Measurements from ENCODE around the gene ZNF862. TPM values are rescaled to one million over a fixed set of nuclear protein-coding genes. Genes with fewer than 3 reads are reported as not detected.

The ZNF862 gene
- total RNA-seq, 4 donors from 2014 or later, result 17.2 to 42.0 (median 29.4) TPM

- H3K9me3 ChIP-seq, result no peaks in the 10 kb centered on the region
- H3K27me3 ChIP-seq, result peaks cover 0 to 5% of the 10 kb centered on the region in 2 donors
- DNase-seq (ENCODE audit: low spot score in 2 of 2), result no peak
- H3K4me3 ChIP-seq, result no peak overlapping the region
- no peak for TF ChIP-seq EP300 (IDR thresholded peaks at IDR 0.05)
- TF ChIP-seq, protein P1, sequence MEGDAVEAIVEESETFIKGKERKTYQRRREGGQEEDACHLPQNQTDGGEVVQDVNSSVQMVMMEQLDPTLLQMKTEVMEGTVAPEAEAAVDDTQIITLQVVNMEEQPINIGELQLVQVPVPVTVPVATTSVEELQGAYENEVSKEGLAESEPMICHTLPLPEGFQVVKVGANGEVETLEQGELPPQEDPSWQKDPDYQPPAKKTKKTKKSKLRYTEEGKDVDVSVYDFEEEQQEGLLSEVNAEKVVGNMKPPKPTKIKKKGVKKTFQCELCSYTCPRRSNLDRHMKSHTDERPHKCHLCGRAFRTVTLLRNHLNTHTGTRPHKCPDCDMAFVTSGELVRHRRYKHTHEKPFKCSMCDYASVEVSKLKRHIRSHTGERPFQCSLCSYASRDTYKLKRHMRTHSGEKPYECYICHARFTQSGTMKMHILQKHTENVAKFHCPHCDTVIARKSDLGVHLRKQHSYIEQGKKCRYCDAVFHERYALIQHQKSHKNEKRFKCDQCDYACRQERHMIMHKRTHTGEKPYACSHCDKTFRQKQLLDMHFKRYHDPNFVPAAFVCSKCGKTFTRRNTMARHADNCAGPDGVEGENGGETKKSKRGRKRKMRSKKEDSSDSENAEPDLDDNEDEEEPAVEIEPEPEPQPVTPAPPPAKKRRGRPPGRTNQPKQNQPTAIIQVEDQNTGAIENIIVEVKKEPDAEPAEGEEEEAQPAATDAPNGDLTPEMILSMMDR (IDR thresholded peaks at IDR 0.05), result no peak
- TF ChIP-seq POLR2A (IDR thresholded peaks at IDR 0.05), result no peak
- no peaks in the 10 kb centered on the region for H3K4me1 ChIP-seq
- no peaks in the 10 kb centered on the region for H3K36me3 ChIP-seq
- 35 to 72% methylated on average over 4 to 16 of the region's 17 CpGs for WGBS, 2 donors
- H3K27ac ChIP-seq, result no peak overlapping the region
Measured at GRCh38 chr7:149820622-149821190, 17.5 kb upstream of the ZNF862 start.

- WGBS, 2 donors, result 79 to 85% methylated on average over 17 to 28 of the region's 30 CpGs
- no peak overlapping the region for H3K27ac ChIP-seq
- H3K36me3 ChIP-seq, result no peaks in the 10 kb centered on the region
- no peak overlapping the region for H3K4me3 ChIP-seq
- H3K27me3 ChIP-seq, result no peaks in the 10 kb centered on the region
- H3K9me3 ChIP-seq, result no peaks in the 10 kb centered on the region
- H3K4me1 ChIP-seq, result no peaks in the 10 kb centered on the region
- DNase-seq (ENCODE audit: low spot score in 2 of 2), result no peak
- TF ChIP-seq EP300 (IDR thresholded peaks at IDR 0.05) (no peak), POLR2A (IDR thresholded peaks at IDR 0.05) (no peak)
- TF ChIP-seq, protein P1 (IDR thresholded peaks at IDR 0.05), result no peak
Measured at GRCh38 chr7:149821191-149822148, 16.7 kb upstream of the ZNF862 start.

DNA sequence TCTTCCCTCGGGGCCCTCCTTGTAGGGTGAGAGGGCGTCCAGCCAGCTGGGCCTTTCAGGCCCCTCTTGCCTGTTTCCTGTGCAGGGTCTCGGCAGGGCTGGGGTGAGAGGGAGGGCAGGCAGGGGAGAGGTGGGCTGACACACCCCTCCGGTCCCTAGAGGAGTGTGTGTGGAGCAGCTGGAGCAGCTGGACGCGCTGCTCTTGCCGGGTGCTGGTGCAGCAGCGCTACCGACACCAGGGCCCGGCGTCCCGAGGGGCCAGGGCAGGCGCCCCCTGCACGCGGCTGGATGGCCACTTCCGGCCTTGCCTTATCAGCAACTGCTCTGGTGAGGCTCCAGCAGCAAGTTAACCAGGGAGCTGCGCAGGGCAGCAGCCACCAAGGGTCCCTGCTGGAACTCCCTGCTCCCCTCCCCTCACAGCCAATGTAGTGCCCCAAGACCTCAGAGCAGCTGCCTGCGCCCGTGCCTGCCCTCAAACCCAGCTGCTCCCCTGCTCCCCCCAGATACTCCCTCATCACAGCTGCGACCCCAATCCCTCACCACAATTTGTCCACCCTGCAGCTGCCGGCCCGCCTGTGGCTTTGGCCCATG lies 15.7 kb upstream of the ZNF862 start:
- Histone ChIP-seq H3K9me3 (no peaks in the 10 kb centered on the region), H3K27ac (no peak overlapping the region), H3K27me3 (no peaks in the 10 kb centered on the region), H3K4me3 (no peak overlapping the region), H3K4me1 (no peaks in the 10 kb centered on the region), H3K36me3 (no peaks in the 10 kb centered on the region)
- TF ChIP-seq POLR2A (IDR thresholded peaks at IDR 0.05), result no peak
- TF ChIP-seq, protein P1 (IDR thresholded peaks at IDR 0.05), result no peak
- DNase-seq (ENCODE audit: low spot score in 2 of 2), result no peak
- WGBS, 2 donors, result 49 to 55% methylated on average over 15 to 16 of the region's 22 CpGs

GRCh38 chr7:149823191-149823630 lies 15.0 kb upstream of the ZNF862 start:
- TF ChIP-seq, protein P1 (IDR thresholded peaks at IDR 0.05), result no peak
- no peak for DNase-seq (ENCODE audit: low spot score in 2 of 2)
- H3K9me3 ChIP-seq, result no peaks in the 10 kb centered on the region
- no peak overlapping the region for H3K27ac ChIP-seq
- no peaks in the 10 kb centered on the region for H3K36me3 ChIP-seq
- H3K27me3 ChIP-seq, result no peaks in the 10 kb centered on the region
- H3K4me3 ChIP-seq, result no peak overlapping the region
- 83 to 100% methylated on average over 6 to 8 of the region's 8 CpGs for WGBS, 2 donors
- H3K4me1 ChIP-seq, result no peaks in the 10 kb centered on the region
